Neuronal stem cell (in vitro differentiated cells): ENCODE data around the gene CCM2L.

Source experiments
- DNase-seq: peaks from one replicate; pipeline ENCODE4 v3.0.0-alpha.2; 2013; ENCODE audit warnings: low spot score
- H2AFZ ChIP-seq: one replicate; pipeline ENCODE4 v1.6.1; 2013; ENCODE audit warnings: mild to moderate bottlenecking, low read length, inconsistent platforms
- H2AK5ac ChIP-seq: 2 replicates; pipeline ENCODE4 v1.6.1; 2013; ENCODE audit warnings: low read depth, mild to moderate bottlenecking, inconsistent platforms, low read length, moderate library complexity, mixed read lengths
- H2BK120ac ChIP-seq: 2 replicates; pipeline ENCODE4 v1.6.1; 2013; ENCODE audit warnings: low read depth, mild to moderate bottlenecking, inconsistent platforms, low read length, moderate library complexity, mixed read lengths
- H2BK12ac ChIP-seq: one replicate; pipeline ENCODE4 v1.6.1; 2013; ENCODE audit warnings: low read length, inconsistent platforms
- H2BK15ac ChIP-seq: 2 replicates; pipeline ENCODE4 v1.6.1; 2013; ENCODE audit warnings: mild to moderate bottlenecking, low read length, inconsistent platforms, mixed read lengths
- H2BK5ac ChIP-seq: one replicate; pipeline ENCODE4 v1.6.1; 2013; ENCODE audit warnings: inconsistent platforms, mild to moderate bottlenecking, low read length, moderate library complexity
- H3K14ac ChIP-seq: one replicate; pipeline ENCODE4 v1.6.1; 2013; ENCODE audit warnings: low read length, inconsistent platforms
- H3K18ac ChIP-seq: 2 replicates; pipeline ENCODE4 v1.6.1; 2013; ENCODE audit warnings: low read length, inconsistent platforms
- H3K23ac ChIP-seq: 2 replicates; pipeline ENCODE4 v1.6.1; 2013; ENCODE audit warnings: low read depth, mild to moderate bottlenecking, mixed read lengths, low read length, inconsistent platforms; ENCODE audit not compliant: poor library complexity
- H3K27ac ChIP-seq: replicated peaks from 3 replicates; pipeline ENCODE4 v1.5.1; 2013; ENCODE audit warnings: low read length, inconsistent platforms
- H3K27me3 ChIP-seq, 3 experiments: 2 replicates each; pipeline ENCODE4 v1.6.1; 2013; ENCODE audit warnings: low read length in 3 of 3, mild to moderate bottlenecking in 2 of 3, inconsistent platforms in 1 of 3, low read depth in 1 of 3, mixed read lengths in 1 of 3, moderate library complexity in 1 of 3; ENCODE audit not compliant: control insufficient read depth in 3 of 3, insufficient read depth in 3 of 3
- H3K36me3 ChIP-seq, 2 donors: replicated peaks in 1 of 2; 2 replicates each; pipeline ENCODE4 v1.6.1; 2013; ENCODE audit warnings: low read length in 2 of 2; ENCODE audit not compliant: control insufficient read depth in 2 of 2, insufficient read depth in 2 of 2
- H3K4ac ChIP-seq: 2 replicates; pipeline ENCODE4 v1.6.1; 2013; ENCODE audit warnings: inconsistent platforms, mild to moderate bottlenecking, low read length, moderate library complexity
- H3K4me1 ChIP-seq, 2 donors: 1 replicate in 1 of 2; 2 replicates in 1 of 2; pipeline ENCODE4 v1.6.1; 2013; ENCODE audit warnings: low read length in 2 of 2, low read depth in 1 of 2; ENCODE audit not compliant: control insufficient read depth in 2 of 2, insufficient read depth in 1 of 2
- H3K4me2 ChIP-seq: one replicate; pipeline ENCODE4 v1.6.1; 2013; ENCODE audit warnings: mild to moderate bottlenecking, low read length, inconsistent platforms; ENCODE audit not compliant: insufficient read depth, poor library complexity, severe bottlenecking
- H3K4me3 ChIP-seq, 2 donors: 2 replicates each; pipeline ENCODE4 v1.5.1; 2013; ENCODE audit warnings: low read length in 2 of 2, mild to moderate bottlenecking in 2 of 2, inconsistent platforms in 1 of 2, moderate library complexity in 1 of 2
- H3K79me1 ChIP-seq: one replicate; pipeline ENCODE4 v1.6.1; 2013; ENCODE audit warnings: low read depth, mild to moderate bottlenecking, inconsistent platforms, low read length, moderate library complexity
- H3K9ac ChIP-seq: one replicate; pipeline ENCODE4 v1.6.1; 2013; ENCODE audit warnings: mild to moderate bottlenecking, low read depth, low read length, inconsistent platforms; ENCODE audit not compliant: poor library complexity
- H3K9me3 ChIP-seq, 2 donors: replicated peaks in 1 of 2; 2 replicates each; pipeline versions ENCODE3 to v1.6.1; 2013; ENCODE audit warnings: low read length in 2 of 2, mild to moderate bottlenecking in 2 of 2, inconsistent platforms in 1 of 2, low read depth in 1 of 2, mixed read lengths in 1 of 2, moderate library complexity in 1 of 2; ENCODE audit not compliant: control insufficient read depth in 2 of 2, insufficient read depth in 1 of 2
- H4K8ac ChIP-seq: one replicate; pipeline ENCODE4 v1.6.1; 2013; ENCODE audit warnings: low read depth, mild to moderate bottlenecking, inconsistent platforms, low read length, moderate library complexity
- H4K91ac ChIP-seq: one replicate; pipeline ENCODE4 v1.6.1; 2013; ENCODE audit warnings: low read length, low read depth, mild to moderate bottlenecking, inconsistent platforms; ENCODE audit not compliant: poor library complexity
- WGBS, 2 donors: extraction: QIAGEN DNeasy Blood & Tissue Kit; methylation state at CpG; one replicate each; pipeline ENCODE4 v1.1.7; 2013; ENCODE audit warnings: missing lambda C conversion rate in 2 of 2, mixed read lengths in 1 of 2; ENCODE audit not compliant: insufficient read length in 2 of 2, insufficient replicate concordance in 1 of 2; ENCODE audit errors: extremely low coverage in 2 of 2; 5-methylcytosine and 5-hydroxymethylcytosine counted together

Gene CCM2L

GRCh38 chr20:31967830-31968249, 42.4 kb upstream of the CCM2L start, which contains the start of gene XKR7:
Gene XKR7, plus strand, starts transcription at chr20:31968151. Its CDS starts 25 bp downstream, at chr20:31968176.
- Histone ChIP-seq H3K27me3 (peaks cover 0 to 78% (median 12%) of the 10 kb centered on the region in 3 experiments), H3K27ac (no peak within 1 kb of the TSS), H3K79me1 (no peaks in the 10 kb centered on the region), H3K4me3 (peak within 1 kb of the TSS; percentile 51 to 64), H4K8ac (no peak within 1 kb of the TSS), H3K4me1 (peaks cover 4 to 6% of the 10 kb centered on the region in 2 donors), H3K9ac (no peak within 1 kb of the TSS), H4K91ac (no peak within 1 kb of the TSS), H3K9me3 (no peaks in the 10 kb centered on the region), H3K18ac (no peak within 1 kb of the TSS), H3K36me3 (no peaks in the 10 kb centered on the region), H2BK5ac (no peak within 1 kb of the TSS), H3K4ac (no peak within 1 kb of the TSS), H2BK15ac (no peak within 1 kb of the TSS), H2BK120ac (no peak within 1 kb of the TSS), H2AK5ac (no peak within 1 kb of the TSS), H2BK12ac (no peak within 1 kb of the TSS), H3K23ac (peak within 1 kb of the TSS; percentile 45), H3K4me2 (peak within 1 kb of the TSS; percentile 88), H2AFZ (peak within 1 kb of the TSS; percentile 77), H3K14ac (no peak within 1 kb of the TSS)
- DNase-seq: peak; percentile 20
- no CpG with 5 or more reads among the region's 38 CpGs for WGBS, 2 donors

GRCh38 chr20:31968291-31969126, 41.7 kb upstream of the CCM2L start:
- peak overlapping the region; percentile 77 for H2AFZ ChIP-seq
- peak overlapping the region; percentile 51 to 64 for H3K4me3 ChIP-seq
- H3K23ac ChIP-seq: peak overlapping the region; percentile 45
- H2BK12ac ChIP-seq: no peak overlapping the region
- no peak overlapping the region for H3K9ac ChIP-seq
- no peak overlapping the region for H2BK15ac ChIP-seq
- peak overlapping the region; percentile 88 for H3K4me2 ChIP-seq
- H2AK5ac ChIP-seq: no peak overlapping the region
- no peaks in the 10 kb centered on the region for H3K79me1 ChIP-seq
- no peak overlapping the region for H3K4ac ChIP-seq
- H3K14ac ChIP-seq: no peak overlapping the region
- H2BK120ac ChIP-seq: no peak overlapping the region
- no peak overlapping the region for H3K18ac ChIP-seq
- H3K27ac ChIP-seq: no peak overlapping the region
- H3K9me3 ChIP-seq: no peaks in the 10 kb centered on the region
- H2BK5ac ChIP-seq: no peak overlapping the region
- no peak overlapping the region for H4K91ac ChIP-seq
- peak; percentile 92 for DNase-seq
- WGBS, 2 donors: no CpG with 5 or more reads among the region's 57 CpGs
- no peak overlapping the region for H4K8ac ChIP-seq
- H3K27me3 ChIP-seq: peaks cover 0 to 74% (median 12%) of the 10 kb centered on the region in 3 experiments
- no peaks in the 10 kb centered on the region for H3K36me3 ChIP-seq
- H3K4me1 ChIP-seq: peaks cover 4 to 6% of the 10 kb centered on the region in 2 donors

- no peak for DNase-seq
- Histone ChIP-seq H3K79me1 (no peaks in the 10 kb centered on the region), H2BK15ac (no peak overlapping the region), H4K8ac (no peak overlapping the region), H3K9me3 (no peaks in the 10 kb centered on the region), H2BK5ac (no peak overlapping the region), H4K91ac (no peak overlapping the region), H3K4me2 (no peak overlapping the region), H2BK12ac (no peak overlapping the region), H2AFZ (no peak overlapping the region), H3K36me3 (no peaks in the 10 kb centered on the region), H2AK5ac (no peak overlapping the region), H3K4ac (no peak overlapping the region), H3K18ac (no peak overlapping the region), H3K27me3 (peaks cover 0 to 61% (median 12%) of the 10 kb centered on the region in 3 experiments), H3K4me1 (peaks cover 6 to 13% of the 10 kb centered on the region in 2 donors), H3K9ac (no peak overlapping the region), H3K4me3 (no peak overlapping the region), H3K14ac (no peak overlapping the region), H3K27ac (no peak overlapping the region), H2BK120ac (no peak overlapping the region), H3K23ac (no peak overlapping the region)
- WGBS, 2 donors: no CpG with 5 or more reads among the region's 5 CpGs
Observed at GRCh38 chr20:31969991-31970390, 40.2 kb upstream of the CCM2L start.

- Histone ChIP-seq H2AFZ (no peak overlapping the region), H3K14ac (no peak overlapping the region), H2BK12ac (no peak overlapping the region), H3K23ac (no peak overlapping the region), H2AK5ac (no peak overlapping the region), H3K4me3 (no peak overlapping the region), H3K18ac (no peak overlapping the region), H2BK15ac (no peak overlapping the region), H4K8ac (no peak overlapping the region), H3K79me1 (no peaks in the 10 kb centered on the region), H3K36me3 (no peaks in the 10 kb centered on the region), H2BK120ac (no peak overlapping the region), H3K4me1 (peaks cover 11 to 16% of the 10 kb centered on the region in 2 donors), H3K4me2 (no peak overlapping the region), H4K91ac (no peak overlapping the region), H3K27ac (peak overlapping the region; percentile 32), H2BK5ac (no peak overlapping the region), H3K9me3 (no peaks in the 10 kb centered on the region), H3K27me3 (peaks cover 0 to 38% (median 7%) of the 10 kb centered on the region in 3 experiments), H3K9ac (no peak overlapping the region), H3K4ac (no peak overlapping the region)
- no peak for DNase-seq
- WGBS, 2 donors: no CpG with 5 or more reads among the region's 4 CpGs
Observed at GRCh38 chr20:31972471-31973021, 37.7 kb upstream of the CCM2L start.
